K562 (cell line): Measurements from ENCODE around the gene HINT3. TPM values are rescaled to one million over a fixed set of nuclear protein-coding genes. Genes with fewer than 3 reads are reported as not detected.
A peak's percentile ranks its signal among the peaks of the same experiment; 100 is the strongest.

ENCODE experiments used
- ATF3 ChIP-seq, 2 experiments: fragments of 450-650 bp in 1 of 2; sonication (generic) in 1 of 2; formaldehyde crosslinking in 1 of 2; IDR thresholded peaks in 1 of 2; conservative IDR thresholded peaks in 1 of 2; 2 replicates each; pipeline versions ENCODE4 v1.6.1 to v1.8.1; 2016 to 2023; ENCODE audit warnings: mild to moderate bottlenecking in 2 of 2, moderate library complexity in 2 of 2, inconsistent platforms in 1 of 2, missing genetic modification reagents in 1 of 2
- C11orf30 ChIP-seq: fragments of 450-650 bp; IDR thresholded peaks from 2 replicates; pipeline ENCODE4 v1.6.1; 2016; ENCODE audit warnings: low read depth, mild to moderate bottlenecking
- ELF1 ChIP-seq: fragments of 200-800 bp; sonication (Bioruptor generic); IDR thresholded peaks from 2 replicates; pipeline ENCODE4 v1.6.1; 2016; ENCODE audit warnings: missing genetic modification characterization, missing compliant biosample characterization
- ELF2 ChIP-seq: fragments of 250-450 bp; sonication (Bioruptor Pico); IDR thresholded peaks from 2 replicates; pipeline ENCODE4 v1.5.0; 2021; ENCODE audit warnings: mild to moderate bottlenecking
- ERF ChIP-seq: fragments of 450-650 bp; formaldehyde crosslinking; IDR thresholded peaks from 2 replicates; pipeline ENCODE4 v1.4.0; 2020; ENCODE audit warnings: mild to moderate bottlenecking, mixed read lengths
- MEF2A ChIP-seq: IDR thresholded peaks from 2 replicates; pipeline ENCODE4 v1.6.1; 2011; ENCODE audit warnings: low read depth, mild to moderate bottlenecking, low read length, moderate library complexity; ENCODE audit not compliant: control insufficient read depth
- NR2C2 ChIP-seq, 2 experiments: fragments of 200-800 bp in 1 of 2; sonication (Bioruptor generic) in 1 of 2; sonication (generic) in 1 of 2; formaldehyde crosslinking in 1 of 2; IDR thresholded peaks; 2 replicates each; pipeline versions ENCODE4 v1.6.1 to v1.8.0; 2016 to 2022; ENCODE audit warnings: mild to moderate bottlenecking in 1 of 2, missing compliant biosample characterization in 1 of 2, missing genetic modification characterization in 1 of 2, missing genetic modification reagents in 1 of 2
- RBM14 ChIP-seq: fragments of 200-400 bp; formaldehyde crosslinking; IDR thresholded peaks from 2 replicates; pipeline ENCODE4 v1.6.1; 2018; ENCODE audit warnings: low read depth, mild to moderate bottlenecking, low read length, moderate library complexity, borderline replicate concordance; ENCODE audit not compliant: insufficient read depth
- SNRNP70 ChIP-seq: fragments of 200-400 bp; formaldehyde crosslinking; optimal IDR thresholded peaks from 2 replicates; pipeline ENCODE3; 2017; ENCODE audit warnings: low read depth, low read length
- TCF15 ChIP-seq: fragments of 250-450 bp; sonication (Bioruptor Pico); IDR thresholded peaks from 2 replicates; pipeline ENCODE4 v1.8.0; 2022; ENCODE audit warnings: moderate library complexity, mild to moderate bottlenecking, inconsistent platforms
- TRIM25 ChIP-seq: fragments of 450-650 bp; IDR thresholded peaks from 2 replicates; pipeline ENCODE4 v1.7.0; 2016; ENCODE audit warnings: borderline replicate concordance
- UBTF ChIP-seq, 2 experiments: IDR thresholded peaks; 2 replicates each; pipeline ENCODE4 v1.6.1; 2012; ENCODE audit warnings: improper control_type of control experiment in 2 of 2, low read depth in 2 of 2, low read length in 2 of 2, borderline replicate concordance in 1 of 2
- ZBTB11 ChIP-seq, 3 experiments: fragments of 200-800 bp in 1 of 3; fragments of 250-450 bp in 1 of 3; fragments of 450-650 bp in 1 of 3; sonication (Bioruptor Pico) in 1 of 3; sonication (Bioruptor generic) in 1 of 3; formaldehyde crosslinking in 1 of 3; IDR thresholded peaks; 2 replicates each; pipeline versions ENCODE4 v1.6.1 to v1.8.0; 2016 to 2022; ENCODE audit warnings: mild to moderate bottlenecking in 2 of 3, missing genetic modification characterization in 2 of 3, missing compliant biosample characterization in 1 of 3, moderate library complexity in 1 of 3
- ZSCAN32 ChIP-seq: fragments of 450-650 bp; formaldehyde crosslinking; IDR thresholded peaks from 2 replicates; pipeline ENCODE4 v1.4.0; 2020; ENCODE audit warnings: mild to moderate bottlenecking, moderate library complexity
- polyA plus RNA-seq, 8 experiments: library from polyadenylated mRNA; depleted of rRNA in 4 of 8; stranded (reverse) in 5 of 8; unstranded in 3 of 8; fragments of >200 nt; fragmentation: Nextera tagmentation in 2 of 8; fragmentation: Illumina TruSeq in 1 of 8; extraction: Ambion mirVana in 2 of 8; extraction: Trizol in 1 of 8; gene quantifications; 2 replicates each; pipeline versions ENCODE4 v1.2.1 to v1.2.3, GENCODE V29; 2011 to 2014; ENCODE audit warnings: inconsistent platforms in 1 of 8, missing spikeins in 1 of 8
- total RNA-seq, 7 experiments: library from RNA; depleted of rRNA in 6 of 7; stranded (reverse); fragments of >200 nt in 6 of 7; fragmentation: Illumina TruSeq in 2 of 7; extraction: Trizol in 2 of 7; gene quantifications; 2 replicates each; pipeline versions ENCODE4 v1.2.1 to v1.2.3, GENCODE V29; 2011 to 2021; ENCODE audit warnings: low replicate concordance in 1 of 7

HINT3 gene
- total and polyA plus RNA-seq, 9 of the 15 experiments (the other 6 are each of a cell fraction or from before 2014, with no cell fraction given), result 1.4 to 16.6 (median 10.8) TPM

GRCh38 chr6:125986301-125987025 is 29.9 kb downstream of the HINT3 start, which contains the start of gene TRMT11 (continued):
- TF ChIP-seq RBM14 (no peak), NR2C2 (CRISPR knock-in tag; IDR thresholded peaks at IDR 0.05) (no peak; the same call in 1 of the 2 replicates), NR2C2 (tag; IDR thresholded peaks at IDR 0.05) (peak; percentile 70; the same call in 1 of the 2 replicates), ZBTB11 (CRISPR knock-in tag; IDR thresholded peaks at IDR 0.05) (peak; percentile 66 to 96 (median 91); a peak in 4 of 6 replicates), UBTF (IDR thresholded peaks at IDR 0.05; ENCODE audit: borderline replicate concordance in 1 of 2, low read depth in 2 of 2, low read length in 2 of 2) (peak; percentile 32 to 36; a peak in 1 of 4 replicates), ATF3 (IDR thresholded peaks at IDR 0.05) (no peak), ATF3 (CRISPR knock-in tag; conservative IDR thresholded peaks at IDR 0.05) (0 out of 2 replicates have a peak, but pooled peaks have one; percentile 31), C11orf30 (peak; percentile 36), TRIM25 (0 out of 2 replicates have a peak, but pooled peaks have one; percentile 9), ELF1 (peak; percentile 86), ZSCAN32 (CRISPR knock-in tag) (no peak), TCF15 (no peak), MEF2A (no peak), ELF2 (CRISPR knock-in tag) (0 out of 2 replicates have a peak, but pooled peaks have one; percentile 19), SNRNP70 (no peak), ERF (no peak)
